ENCODE data around the gene GRIK1.

The GRIK1 gene

GRCh38 chr21:29549614-29550013 lies 390.2 kb downstream of the GRIK1 start:
- no peak for DNase-seq (ENCODE audit: low read depth in 1 of 2, low spot score in 1 of 2)

GRCh38 chr21:29547998-29548397 lies 391.8 kb downstream of the GRIK1 start:
- DNase-seq (ENCODE audit: low read depth in 1 of 2, low spot score in 1 of 2), result no peak

GRCh38 chr21:29546071-29546470 lies 393.7 kb downstream of the GRIK1 start:
- no peak for DNase-seq (ENCODE audit: low read depth in 1 of 2, low spot score in 1 of 2)

GRCh38 chr21:29540289-29540688 lies 399.5 kb downstream of the GRIK1 start:
- no peak for DNase-seq (ENCODE audit: low read depth in 1 of 2, low spot score in 1 of 2)

- no peak for DNase-seq (ENCODE audit: low read depth in 1 of 2, low spot score in 1 of 2)
Measured at GRCh38 chr21:29538115-29538514, 401.7 kb downstream of the GRIK1 start.

GRCh38 chr21:29534448-29534847 lies 405.3 kb downstream of the GRIK1 start:
- DNase-seq (ENCODE audit: low read depth in 1 of 2, low spot score in 1 of 2), result no peak

GRCh38 chr21:29529139-29529538 lies 410.7 kb downstream of the GRIK1 start:
- DNase-seq (ENCODE audit: low read depth in 1 of 2, low spot score in 1 of 2), result no peak

- no peak for DNase-seq (ENCODE audit: low read depth in 1 of 2, low spot score in 1 of 2)
Measured at GRCh38 chr21:29526545-29526944, 413.3 kb downstream of the GRIK1 start.

- DNase-seq (ENCODE audit: low read depth in 1 of 2, low spot score in 1 of 2), result no peak
Measured at GRCh38 chr21:29524055-29524454, 415.7 kb downstream of the GRIK1 start.

- DNase-seq (ENCODE audit: low read depth in 1 of 2, low spot score in 1 of 2), result no peak
Measured at GRCh38 chr21:29523646-29524045, 416.1 kb downstream of the GRIK1 start.

- DNase-seq (ENCODE audit: low read depth in 1 of 2, low spot score in 1 of 2), result no peak
Measured at GRCh38 chr21:29521872-29522271, 417.9 kb downstream of the GRIK1 start.

GRCh38 chr21:29520171-29520570 lies 419.6 kb downstream of the GRIK1 start:
- DNase-seq (ENCODE audit: low read depth in 1 of 2, low spot score in 1 of 2), result no peak

GRCh38 chr21:29514652-29515247 lies 425.0 kb downstream of the GRIK1 start:
- no peak for DNase-seq (ENCODE audit: low read depth in 1 of 2, low spot score in 1 of 2)

GRCh38 chr21:29513535-29513934 lies 426.3 kb downstream of the GRIK1 start:
- no peak for DNase-seq (ENCODE audit: low read depth in 1 of 2, low spot score in 1 of 2)

GRCh38 chr21:29511096-29511495 lies 428.7 kb downstream of the GRIK1 start:
- no peak for DNase-seq (ENCODE audit: low read depth in 1 of 2, low spot score in 1 of 2)

GRCh38 chr21:29509121-29509520 lies 430.7 kb downstream of the GRIK1 start:
- DNase-seq (ENCODE audit: low read depth in 1 of 2, low spot score in 1 of 2), result no peak

GRCh38 chr21:29508301-29508700 lies 431.5 kb downstream of the GRIK1 start:
- no peak for DNase-seq (ENCODE audit: low read depth in 1 of 2, low spot score in 1 of 2)

GRCh38 chr21:29506947-29507346 lies 432.8 kb downstream of the GRIK1 start:
- no peak for DNase-seq (ENCODE audit: low read depth in 1 of 2, low spot score in 1 of 2)

GRCh38 chr21:29506214-29506613 lies 433.6 kb downstream of the GRIK1 start:
- DNase-seq (ENCODE audit: low read depth in 1 of 2, low spot score in 1 of 2), result no peak

GRCh38 chr21:29504751-29505321 lies 435.0 kb downstream of the GRIK1 start:
- DNase-seq (ENCODE audit: low read depth in 1 of 2, low spot score in 1 of 2), result no peak

- no peak for DNase-seq (ENCODE audit: low read depth in 1 of 2, low spot score in 1 of 2)
Measured at GRCh38 chr21:29501451-29501850, 438.3 kb downstream of the GRIK1 start.

GRCh38 chr21:29499734-29500343 lies 440.0 kb downstream of the GRIK1 start:
- DNase-seq (ENCODE audit: low read depth in 1 of 2, low spot score in 1 of 2), result no peak

GRCh38 chr21:29499229-29499628 lies 440.6 kb downstream of the GRIK1 start:
- no peak for DNase-seq (ENCODE audit: low read depth in 1 of 2, low spot score in 1 of 2)

Data from activated CD4-positive, alpha-beta T cell treated with anti-CD3 and anti-CD28 coated beads, Interleukin-2, amount 50 U/mL, for 24 hours (primary cell).